Activated CD4-positive, alpha-beta T cell treated with anti-CD3 and anti-CD28 coated beads, Interleukin-2, amount 10 ng/mL, durations not matched to agents 24 days and 14 days (primary cell): ENCODE data around the gene MICAL3. TPM values are rescaled to one million over a fixed set of nuclear protein-coding genes. Genes with fewer than 3 reads are reported as not detected.

Source experiments
- DNase-seq: peaks from one replicate; pipeline ENCODE4 v3.0.0; 2022
- H3K27ac Mint-ChIP-seq: one replicate; pipeline ENCODE4 v1.8.0; 2022; ENCODE audit warnings: mild to moderate bottlenecking, mixed read lengths
- H3K27me3 Mint-ChIP-seq: one replicate; pipeline ENCODE4 v1.8.0; 2022; ENCODE audit warnings: mixed read lengths
- H3K36me3 Mint-ChIP-seq: one replicate; pipeline ENCODE4 v1.8.0; 2022; ENCODE audit warnings: low read depth, mild to moderate bottlenecking, mixed read lengths
- H3K4me1 Mint-ChIP-seq: one replicate; pipeline ENCODE4 v1.8.0; 2021; ENCODE audit warnings: mixed read lengths
- H3K4me3 Mint-ChIP-seq: one replicate; pipeline ENCODE4 v1.8.0; 2022; ENCODE audit warnings: mild to moderate bottlenecking, moderate library complexity, mixed read lengths
- H3K9me3 Mint-ChIP-seq: one replicate; pipeline ENCODE4 v1.8.0; 2021; ENCODE audit warnings: mixed read lengths
- intact Hi-C: fragments of 100-400 bp; cut with micrococcal nuclease; formaldehyde crosslinking; loops from one replicate; pipeline ENCODE4 v1.15.1; 2023
- total RNA-seq: library from RNA; stranded (reverse); gene quantifications from 2 replicates; pipeline ENCODE4 v1.2.3, GENCODE V29; 2022

Gene MICAL3
- total RNA-seq, 1 donor from 2014 or later = 51.2 TPM

DNA sequence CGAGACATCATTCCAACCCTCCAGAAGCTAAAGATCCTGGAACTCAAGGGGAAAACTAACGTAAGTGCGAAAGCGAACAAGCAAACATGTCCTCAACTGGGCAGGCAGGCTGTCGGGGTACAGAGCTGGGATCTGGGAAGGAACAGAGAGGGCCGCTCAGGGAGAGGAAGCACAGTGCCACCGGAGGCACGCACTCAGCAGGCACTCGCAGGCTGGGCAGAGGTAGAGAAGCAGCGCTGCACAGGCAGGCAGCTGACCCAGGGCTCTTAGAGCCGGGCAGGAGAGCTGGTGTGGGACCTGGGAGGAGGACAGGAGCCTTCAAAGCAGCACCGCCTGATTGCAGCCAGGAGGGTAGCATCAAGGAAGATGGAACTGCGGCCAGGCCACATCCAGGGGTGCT lies 62.2 kb downstream of the MICAL3 start:
- Mint-ChIP-seq H3K4me1 (no peaks in the 10 kb centered on the region), H3K27ac (no peak overlapping the region), H3K36me3 (no peaks in the 10 kb centered on the region), H3K9me3 (no peaks in the 10 kb centered on the region), H3K4me3 (no peak overlapping the region), H3K27me3 (no peaks in the 10 kb centered on the region)
- DNase-seq = no peak
- intact Hi-C loops = no loop called here

DNA sequence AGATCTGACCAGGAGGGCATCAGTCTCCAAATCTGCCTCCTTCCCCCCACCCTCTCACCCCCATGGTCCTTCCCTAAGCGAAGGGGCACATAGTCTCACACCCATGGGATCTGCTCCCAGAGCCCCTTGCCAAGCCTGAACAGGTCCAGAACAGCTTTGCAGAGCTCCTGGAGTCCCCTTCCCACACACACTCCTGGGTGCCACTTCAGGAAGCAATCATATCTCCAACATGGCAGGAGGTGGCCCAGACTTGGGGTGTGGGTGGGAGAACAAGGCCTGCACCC lies 63.0 kb downstream of the MICAL3 start:
- H3K27ac Mint-ChIP-seq = no peak overlapping the region
- no peaks in the 10 kb centered on the region for H3K36me3 Mint-ChIP-seq
- H3K27me3 Mint-ChIP-seq = no peaks in the 10 kb centered on the region
- DNase-seq = no peak
- no peaks in the 10 kb centered on the region for H3K9me3 Mint-ChIP-seq
- intact Hi-C loops = no loop called here
- no peak overlapping the region for H3K4me3 Mint-ChIP-seq
- H3K4me1 Mint-ChIP-seq = no peaks in the 10 kb centered on the region

DNA sequence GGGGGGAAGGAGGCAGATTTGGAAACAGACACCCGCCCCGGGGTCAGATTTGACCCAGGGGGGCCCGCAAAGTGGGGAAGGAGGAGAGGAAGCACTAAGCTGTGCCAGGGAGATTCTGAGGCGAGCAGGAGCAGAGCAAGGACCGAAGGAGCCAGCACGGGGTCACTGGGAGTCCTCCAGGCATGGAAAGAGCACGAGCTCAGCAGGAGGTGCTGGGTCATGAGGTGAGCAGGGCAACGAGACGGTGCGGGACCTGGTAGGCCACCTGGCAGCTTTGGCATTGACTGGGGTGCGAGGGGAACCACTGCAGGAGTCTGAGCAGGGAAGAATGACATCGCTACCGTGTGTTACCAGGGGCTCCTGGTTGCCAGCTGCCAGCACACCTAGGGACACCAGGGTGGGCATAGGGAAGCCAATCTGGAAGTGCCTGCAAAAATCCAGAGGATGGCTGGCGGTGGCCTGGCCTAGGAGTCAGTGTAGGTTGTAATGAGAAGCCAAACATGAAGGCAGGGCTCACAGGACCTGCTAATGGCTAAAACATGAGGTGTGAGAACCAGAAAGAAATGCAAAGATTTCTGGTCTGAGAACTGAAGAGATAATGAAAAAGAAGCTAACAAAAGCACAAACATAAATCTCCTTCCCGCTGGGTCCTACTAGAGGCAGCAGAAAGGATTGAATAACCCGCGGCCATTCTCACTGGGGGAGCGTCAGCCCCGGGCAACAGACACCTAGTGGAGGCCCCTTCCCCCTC lies 63.5 kb downstream of the MICAL3 start:
- DNase-seq = no peak
- Mint-ChIP-seq H3K9me3 (no peaks in the 10 kb centered on the region), H3K27me3 (no peaks in the 10 kb centered on the region), H3K36me3 (no peaks in the 10 kb centered on the region), H3K4me3 (no peak overlapping the region), H3K4me1 (no peaks in the 10 kb centered on the region), H3K27ac (no peak overlapping the region)
- intact Hi-C loops = no loop called here

DNA sequence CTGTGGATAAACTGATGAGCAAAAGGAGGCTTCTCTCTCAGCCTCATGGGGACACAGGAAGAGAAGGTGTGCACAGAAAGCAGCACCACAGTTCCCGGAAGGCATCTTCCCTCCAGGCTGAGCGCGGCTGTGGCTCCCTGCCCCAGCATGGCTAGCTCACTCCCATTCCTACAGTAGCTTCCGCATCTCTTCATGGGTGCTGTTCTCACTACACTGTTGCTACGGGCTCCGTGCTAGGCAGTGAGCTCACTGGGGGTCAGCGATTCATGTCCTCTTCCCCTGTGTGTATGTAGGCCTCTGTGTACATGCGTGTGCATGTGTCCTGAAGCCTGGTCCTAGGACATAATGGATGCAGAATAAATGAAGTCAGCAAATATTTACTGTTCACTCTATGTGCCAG lies 64.3 kb downstream of the MICAL3 start:
- H3K9me3 Mint-ChIP-seq = no peaks in the 10 kb centered on the region
- H3K27ac Mint-ChIP-seq = no peak overlapping the region
- intact Hi-C loops = no loop called here
- no peaks in the 10 kb centered on the region for H3K4me1 Mint-ChIP-seq
- no peak for DNase-seq
- no peaks in the 10 kb centered on the region for H3K27me3 Mint-ChIP-seq
- H3K36me3 Mint-ChIP-seq = no peaks in the 10 kb centered on the region
- H3K4me3 Mint-ChIP-seq = no peak overlapping the region

DNA sequence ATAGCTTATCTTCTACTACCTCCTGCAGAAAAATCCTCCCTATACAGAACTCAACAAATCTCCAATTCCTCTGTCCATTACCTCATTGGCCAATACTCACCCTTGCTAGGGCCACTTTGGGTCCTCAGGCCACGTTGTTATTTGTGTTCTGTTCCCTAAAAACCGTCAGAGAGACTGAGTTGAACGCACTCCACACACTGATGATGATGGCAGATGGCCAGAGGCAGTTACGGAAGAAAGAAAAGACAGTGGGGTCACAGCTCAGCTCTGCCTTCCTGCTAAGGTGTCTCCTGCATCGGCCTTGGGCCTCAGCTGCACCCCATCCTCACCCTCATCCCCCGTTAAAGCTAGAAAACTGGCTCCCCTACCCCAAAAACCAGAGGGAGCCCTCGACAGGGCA lies 66.2 kb downstream of the MICAL3 start:
- no peak overlapping the region for H3K4me3 Mint-ChIP-seq
- H3K9me3 Mint-ChIP-seq = no peaks in the 10 kb centered on the region
- no peaks in the 10 kb centered on the region for H3K36me3 Mint-ChIP-seq
- H3K27me3 Mint-ChIP-seq = no peaks in the 10 kb centered on the region
- H3K27ac Mint-ChIP-seq = no peak overlapping the region
- H3K4me1 Mint-ChIP-seq = no peaks in the 10 kb centered on the region
- intact Hi-C loops = no loop called here
- DNase-seq = no peak

DNA sequence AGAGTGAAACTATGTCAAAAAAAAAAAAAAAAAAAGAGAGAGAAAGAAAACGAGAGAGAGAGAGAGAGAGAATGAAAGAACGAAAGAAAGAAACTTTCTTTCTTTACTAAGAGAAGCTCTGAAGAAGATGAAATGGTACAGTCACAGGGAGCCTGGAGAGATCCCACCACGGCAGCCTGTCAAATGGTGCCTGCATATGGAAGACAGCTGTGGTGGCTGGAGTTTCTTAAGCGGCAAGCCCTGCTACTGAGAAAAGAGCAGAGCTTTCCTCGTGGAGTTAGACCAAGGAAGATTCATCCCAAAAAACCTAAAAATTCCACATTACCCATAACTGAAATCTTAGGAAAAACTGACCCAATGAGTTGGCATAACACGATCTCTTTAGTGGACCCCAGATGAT lies 66.7 kb downstream of the MICAL3 start:
- H3K9me3 Mint-ChIP-seq = no peaks in the 10 kb centered on the region
- no peaks in the 10 kb centered on the region for H3K27me3 Mint-ChIP-seq
- no peaks in the 10 kb centered on the region for H3K4me1 Mint-ChIP-seq

DNA sequence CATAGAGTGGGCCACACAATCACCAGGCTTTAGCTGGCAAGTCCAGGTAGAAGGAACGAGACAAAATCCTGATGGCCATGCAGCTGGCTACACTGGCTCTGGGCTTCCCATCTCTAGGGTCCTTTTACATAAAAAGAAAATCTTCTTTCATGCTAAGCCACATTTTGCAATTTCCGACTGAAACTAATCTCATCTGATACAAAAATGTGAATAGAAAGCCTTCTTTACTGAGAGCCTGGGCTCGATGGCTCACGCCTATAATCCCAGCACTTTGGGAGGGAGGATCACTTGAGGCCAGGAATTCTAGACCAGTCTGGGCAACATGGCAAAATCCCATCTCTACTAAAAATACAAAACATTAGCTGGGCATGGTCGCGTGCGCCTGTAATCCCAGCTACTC lies 67.2 kb downstream of the MICAL3 start:
- no peaks in the 10 kb centered on the region for H3K4me1 Mint-ChIP-seq
- intact Hi-C loops = no loop called here
- no peaks in the 10 kb centered on the region for H3K27me3 Mint-ChIP-seq
- H3K4me3 Mint-ChIP-seq = no peak overlapping the region
- no peak for DNase-seq
- no peak overlapping the region for H3K27ac Mint-ChIP-seq
- no peaks in the 10 kb centered on the region for H3K36me3 Mint-ChIP-seq
- H3K9me3 Mint-ChIP-seq = no peaks in the 10 kb centered on the region

More for the DNA sequence above, 66.7 kb downstream of the MICAL3 start:
- Mint-ChIP-seq H3K36me3 (no peaks in the 10 kb centered on the region), H3K4me3 (no peak overlapping the region), H3K27ac (no peak overlapping the region)
- intact Hi-C loops = no loop called here
- no peak for DNase-seq

DNA sequence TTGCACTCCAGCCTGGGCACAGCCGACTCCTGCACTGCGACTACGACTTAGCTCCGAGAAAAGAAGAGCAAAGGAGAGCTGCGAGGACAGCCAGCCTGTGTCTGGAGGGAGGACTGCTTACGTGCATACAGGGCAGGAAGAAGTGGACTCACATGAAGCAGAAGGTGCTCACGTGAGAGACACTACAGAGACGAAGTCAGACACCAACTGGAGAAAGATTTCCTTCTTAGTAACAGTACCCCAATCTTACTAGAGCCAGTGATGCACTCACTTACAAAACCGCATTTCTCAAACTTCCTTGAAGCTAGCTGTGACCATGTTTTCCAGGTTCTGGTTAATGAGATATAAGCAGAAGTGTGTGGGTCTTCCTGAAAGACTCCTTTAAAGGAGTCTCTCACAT lies 67.7 kb downstream of the MICAL3 start:
- DNase-seq = no peak
- Mint-ChIP-seq H3K4me3 (no peak overlapping the region), H3K27me3 (no peaks in the 10 kb centered on the region), H3K4me1 (no peaks in the 10 kb centered on the region), H3K9me3 (no peaks in the 10 kb centered on the region), H3K27ac (no peak overlapping the region), H3K36me3 (no peaks in the 10 kb centered on the region)
- intact Hi-C loops = no loop called here

DNA sequence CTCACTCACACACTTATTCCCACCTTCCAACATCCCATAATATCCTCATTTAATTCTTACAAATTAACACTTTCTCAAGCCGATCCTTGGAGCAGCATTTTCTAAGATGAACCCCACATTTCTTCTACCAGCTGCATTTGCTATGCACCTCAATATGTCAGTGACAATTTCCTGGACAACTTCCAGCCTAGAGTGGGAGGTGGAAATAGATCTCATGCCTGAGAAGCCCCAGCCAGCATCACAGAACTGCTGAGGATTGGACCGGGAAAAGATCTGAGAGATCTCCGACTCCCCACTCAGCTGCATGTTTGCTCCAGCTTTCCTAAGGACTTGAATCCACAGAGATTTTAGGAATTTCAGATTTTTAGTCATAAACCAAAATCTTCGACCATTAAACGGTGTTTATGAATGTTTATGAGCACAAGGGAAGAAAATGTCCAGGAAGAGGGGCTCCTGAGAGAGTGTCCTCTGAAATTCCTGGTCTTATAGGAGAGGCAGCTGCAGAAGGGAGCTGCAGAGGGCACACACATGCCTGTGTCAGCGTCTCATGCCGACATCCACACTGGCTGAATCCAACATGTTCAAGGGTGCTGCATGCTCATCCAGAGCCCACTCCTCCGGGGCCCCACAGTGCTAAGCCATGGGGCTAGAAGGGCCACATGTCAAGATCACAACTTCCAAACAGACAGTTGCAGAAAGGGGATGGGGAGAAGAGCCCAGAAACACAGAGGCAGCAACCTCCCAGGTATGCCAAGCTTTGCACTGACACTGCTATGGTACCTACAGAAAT lies 68.6 kb downstream of the MICAL3 start:
- intact Hi-C loops = no loop called here
- no peaks in the 10 kb centered on the region for H3K4me1 Mint-ChIP-seq
- H3K4me3 Mint-ChIP-seq = no peak overlapping the region
- no peaks in the 10 kb centered on the region for H3K9me3 Mint-ChIP-seq
- H3K27me3 Mint-ChIP-seq = no peaks in the 10 kb centered on the region
- no peak overlapping the region for H3K27ac Mint-ChIP-seq
- no peak for DNase-seq
- H3K36me3 Mint-ChIP-seq = no peaks in the 10 kb centered on the region

DNA sequence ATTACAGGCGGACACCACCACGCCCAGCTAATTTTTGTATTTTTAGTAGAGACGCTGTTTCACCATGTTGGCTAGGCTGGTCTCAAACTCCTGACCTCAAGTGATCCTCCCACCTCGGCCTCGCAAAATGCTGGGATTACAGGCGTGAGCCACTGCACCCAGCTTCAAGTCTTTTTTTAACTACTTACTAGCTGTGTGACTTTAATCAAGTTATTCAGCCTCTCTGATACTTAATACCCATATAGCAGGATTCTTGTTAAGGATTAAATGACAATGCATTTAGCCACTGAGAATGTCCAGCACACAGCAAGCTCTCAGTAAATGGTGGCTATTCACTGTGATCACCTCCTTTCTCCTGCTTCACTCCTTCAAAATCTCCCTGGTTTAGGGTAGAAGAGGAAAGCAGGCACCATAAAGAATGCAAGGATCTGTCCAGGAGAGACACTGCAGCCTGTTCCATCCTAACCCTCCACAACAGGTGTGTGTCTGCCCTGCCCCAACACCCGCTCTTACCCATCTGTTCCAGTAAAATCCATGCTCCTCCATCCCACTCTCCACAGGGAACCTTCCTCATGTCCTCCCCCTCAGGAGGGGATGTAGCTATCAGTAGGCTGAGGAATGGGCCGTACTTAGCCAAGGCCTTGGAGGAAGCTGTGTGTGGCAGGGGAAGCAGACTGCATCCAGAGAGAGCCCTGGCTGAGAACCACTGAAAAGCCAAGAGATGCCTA lies 69.3 kb downstream of the MICAL3 start:
- Mint-ChIP-seq H3K27ac (no peak overlapping the region), H3K4me3 (no peak overlapping the region), H3K27me3 (no peaks in the 10 kb centered on the region), H3K36me3 (no peaks in the 10 kb centered on the region), H3K9me3 (no peaks in the 10 kb centered on the region), H3K4me1 (peaks cover 2% of the 10 kb centered on the region)
- no peak for DNase-seq
- intact Hi-C loops = no loop called here

DNA sequence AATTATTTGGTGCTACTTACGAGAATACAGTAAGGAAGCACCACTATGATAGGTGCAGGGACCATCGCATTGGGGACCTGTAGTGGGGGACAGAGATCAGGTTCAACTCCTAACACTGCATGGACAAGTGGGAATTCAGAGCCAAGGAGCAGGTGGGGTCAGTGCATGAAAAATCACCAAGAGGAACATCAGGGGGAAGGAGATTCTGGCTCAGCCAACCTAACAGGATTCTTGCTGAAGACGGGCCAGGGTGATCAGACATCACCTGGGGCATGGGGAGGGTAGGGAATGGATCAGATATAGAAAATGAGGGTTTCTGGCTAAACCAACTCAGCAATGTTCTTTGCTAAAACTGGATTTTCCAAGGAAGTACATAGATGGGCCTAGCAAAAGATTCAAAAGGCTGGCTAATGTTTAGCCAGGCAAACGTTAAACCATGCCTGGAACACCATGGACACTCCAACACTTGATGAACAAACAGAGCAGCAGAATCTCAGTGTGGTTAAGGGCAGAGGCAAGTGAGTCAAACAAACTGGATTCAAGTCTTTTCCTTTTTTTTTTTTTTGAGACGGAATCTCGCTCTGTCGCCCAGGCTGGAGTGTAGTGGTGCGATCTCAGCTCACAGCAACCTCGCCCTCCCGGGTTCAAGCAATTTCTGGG lies 70.0 kb downstream of the MICAL3 start:
- H3K27me3 Mint-ChIP-seq = no peaks in the 10 kb centered on the region
- no peak for DNase-seq
- no peaks in the 10 kb centered on the region for H3K9me3 Mint-ChIP-seq
- H3K4me3 Mint-ChIP-seq = no peak overlapping the region
- H3K4me1 Mint-ChIP-seq = peaks cover 2% of the 10 kb centered on the region
- H3K27ac Mint-ChIP-seq = no peak overlapping the region
- H3K36me3 Mint-ChIP-seq = no peaks in the 10 kb centered on the region
- intact Hi-C loops = no loop called here

DNA sequence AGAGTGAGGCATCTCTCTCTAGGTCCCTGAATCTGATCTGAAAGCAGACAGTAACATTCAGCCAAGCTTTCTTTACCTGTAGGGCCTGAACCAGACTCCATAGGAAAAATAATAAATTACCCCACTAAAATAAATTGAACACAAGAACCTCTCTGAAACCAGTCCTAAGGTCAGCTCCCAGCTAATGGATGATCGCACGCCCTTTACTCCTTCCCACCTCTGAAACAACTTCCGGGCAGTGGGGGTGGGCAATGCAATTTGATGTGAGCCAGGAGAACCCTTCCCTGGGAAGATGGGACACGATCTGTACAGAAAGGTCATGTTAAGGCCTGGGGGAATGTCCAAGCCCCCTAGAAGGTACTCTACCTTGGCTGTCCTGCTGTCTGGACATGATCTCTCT lies 71.2 kb downstream of the MICAL3 start:
- intact Hi-C loops = no loop called here
- Mint-ChIP-seq H3K27me3 (no peaks in the 10 kb centered on the region), H3K27ac (no peak overlapping the region), H3K9me3 (no peaks in the 10 kb centered on the region), H3K36me3 (no peaks in the 10 kb centered on the region), H3K4me1 (peaks cover 2% of the 10 kb centered on the region), H3K4me3 (no peak overlapping the region)
- DNase-seq = no peak

DNA sequence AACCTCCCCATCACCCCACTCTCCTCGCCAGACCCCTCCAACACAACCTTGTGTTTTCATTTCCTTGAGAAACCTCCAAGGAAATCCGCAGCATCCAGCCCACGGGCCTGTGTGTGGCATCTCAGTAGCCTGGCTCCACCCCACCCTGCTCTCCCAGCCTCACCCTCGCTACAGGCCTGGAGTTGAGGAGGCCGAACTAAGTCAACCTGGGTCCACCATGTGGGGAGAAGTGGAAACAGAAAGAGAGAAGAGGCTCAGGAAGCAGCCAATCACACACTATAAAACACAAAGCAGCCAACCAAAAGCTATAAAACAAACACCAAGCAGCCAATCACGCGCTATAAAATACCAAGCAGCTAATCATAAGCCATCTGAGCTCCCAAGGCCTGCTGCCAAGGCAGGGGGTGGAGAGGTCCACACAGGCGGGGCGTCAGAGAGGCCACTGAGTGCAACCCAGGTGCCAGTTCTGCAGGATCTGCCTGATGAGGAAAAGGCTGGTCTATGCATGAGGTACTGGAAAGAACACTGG lies 72.0 kb downstream of the MICAL3 start:
- DNase-seq = no peak
- peaks cover 2% of the 10 kb centered on the region for H3K4me1 Mint-ChIP-seq
- no peaks in the 10 kb centered on the region for H3K27me3 Mint-ChIP-seq
- intact Hi-C loops = no loop called here
- no peaks in the 10 kb centered on the region for H3K9me3 Mint-ChIP-seq
- no peak overlapping the region for H3K27ac Mint-ChIP-seq
- no peaks in the 10 kb centered on the region for H3K36me3 Mint-ChIP-seq
- H3K4me3 Mint-ChIP-seq = no peak overlapping the region

DNA sequence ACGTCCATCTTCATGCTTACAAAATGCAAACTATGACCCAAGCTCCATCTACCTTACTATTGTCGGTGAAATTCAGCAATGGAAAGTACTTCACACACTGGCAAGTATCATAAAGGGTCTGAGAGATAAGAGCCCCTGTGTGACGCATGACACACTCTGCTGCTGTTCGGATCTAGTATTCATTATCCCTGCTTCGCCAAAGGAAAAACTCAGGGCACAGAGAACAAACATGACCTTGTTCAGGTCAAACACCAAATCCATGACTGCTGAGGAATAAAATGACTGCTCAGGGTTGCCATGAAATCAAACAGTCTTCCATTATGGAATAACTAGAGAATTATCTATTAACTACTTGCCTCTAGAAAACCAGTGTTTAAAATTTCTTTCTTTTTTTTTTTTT lies 73.0 kb downstream of the MICAL3 start:
- intact Hi-C loops = no loop called here
- Mint-ChIP-seq H3K4me1 (peaks cover 2% of the 10 kb centered on the region), H3K9me3 (no peaks in the 10 kb centered on the region), H3K27ac (no peak overlapping the region), H3K36me3 (no peaks in the 10 kb centered on the region), H3K27me3 (no peaks in the 10 kb centered on the region), H3K4me3 (no peak overlapping the region)
- DNase-seq = no peak
